ENCODE results near the gene VAV3.
"Not testable (repeated sequence)": the region's sequence is repeated elsewhere in the genome, so short reads cannot be mapped to it uniquely, and the experiment has no call there.

Gene VAV3

GRCh38 chr1:107673006-107673405, 292.0 kb downstream of the VAV3 start:
- DNase-seq: no peak

GRCh38 chr1:107670397-107671040, 294.5 kb downstream of the VAV3 start:
- no peak for DNase-seq

- DNase-seq: peak; percentile 31
These were observed 295.0 kb downstream of the VAV3 start for GRCh38 chr1:107669996-107670395.

- DNase-seq: peak; percentile 12
These were observed 296.2 kb downstream of the VAV3 start for GRCh38 chr1:107668762-107669161.

- no peak for DNase-seq
These were observed 298.5 kb downstream of the VAV3 start for GRCh38 chr1:107666493-107666892.

GRCh38 chr1:107664982-107665925, 299.7 kb downstream of the VAV3 start:
- DNase-seq: no peak

- peak; percentile 84 for DNase-seq
These were observed 302.0 kb downstream of the VAV3 start for GRCh38 chr1:107662971-107663370.

GRCh38 chr1:107661158-107661557, 303.8 kb downstream of the VAV3 start:
- DNase-seq: no peak

GRCh38 chr1:107659961-107660360, 305.0 kb downstream of the VAV3 start:
- DNase-seq: no peak

GRCh38 chr1:107657356-107657755, 307.6 kb downstream of the VAV3 start:
- DNase-seq: no peak

- no peak for DNase-seq
These were observed 311.2 kb downstream of the VAV3 start for GRCh38 chr1:107653765-107654164.

GRCh38 chr1:107653005-107653404, 312.0 kb downstream of the VAV3 start:
- peak; percentile 77 for DNase-seq

- DNase-seq: not testable (repeated sequence)
These were observed 314.2 kb downstream of the VAV3 start for GRCh38 chr1:107650825-107651224.

GRCh38 chr1:107649023-107649422, 316.0 kb downstream of the VAV3 start:
- peak; percentile 41 for DNase-seq

GRCh38 chr1:107648071-107648470, 316.9 kb downstream of the VAV3 start:
- peak; percentile 89 for DNase-seq

- no peak for DNase-seq
These were observed 318.0 kb downstream of the VAV3 start for GRCh38 chr1:107647012-107647411.

GRCh38 chr1:107643766-107644165, 321.2 kb downstream of the VAV3 start:
- DNase-seq: no peak

GRCh38 chr1:107640207-107640606, 324.8 kb downstream of the VAV3 start:
- DNase-seq: no peak

GRCh38 chr1:107637101-107637500, 327.9 kb downstream of the VAV3 start:
- DNase-seq: peak; percentile 28

- DNase-seq: no peak
These were observed 331.4 kb downstream of the VAV3 start for GRCh38 chr1:107633596-107633995.

- DNase-seq: peak; percentile 71
These were observed 338.7 kb downstream of the VAV3 start for GRCh38 chr1:107626073-107626796.

- DNase-seq: no peak
These were observed 339.5 kb downstream of the VAV3 start for GRCh38 chr1:107625405-107626029.

GRCh38 chr1:107623431-107623830, 341.5 kb downstream of the VAV3 start:
- peak; percentile 9 for DNase-seq

Data from fibroblast of skin of right quadriceps (primary cell).